Gastrocnemius medialis (tissue), 4 donors: ENCODE results near the gene ARMCX4. TPM values are rescaled to one million over a fixed set of nuclear protein-coding genes. Genes with fewer than 3 reads are reported as not detected.

ENCODE experiments used
- ATAC-seq, 2 donors: fragments of 150-250 bp; one replicate each; pipeline ENCODE4 v1.9.1; 2016
- DNase-seq, 2 donors: peaks; one replicate each; pipeline ENCODE4 v3.0.0-alpha.2; 2019
- H3K27ac ChIP-seq, 4 donors: fragments of 200-600 bp; sonication (generic); 1 replicate in 1 of 4; 2 replicates in 3 of 4; pipeline ENCODE4 v1.5.1; 2016 to 2018; ENCODE audit warnings: mild to moderate bottlenecking in 2 of 4, moderate library complexity in 1 of 4
- H3K27me3 ChIP-seq, 3 donors: fragments of 200-600 bp; sonication (generic) in 2 of 3; 1 replicate in 1 of 3; 2 replicates in 2 of 3; pipeline versions ENCODE4 v1.5.1 to v1.6.0; 2016 to 2019; ENCODE audit warnings: mild to moderate bottlenecking in 1 of 3, moderate library complexity in 1 of 3
- H3K36me3 ChIP-seq, 2 donors: fragments of 200-600 bp; sonication (generic) in 1 of 2; one replicate each; pipeline ENCODE4 v1.5.1; 2017 to 2018
- H3K4me1 ChIP-seq, 2 donors: fragments of 200-600 bp; sonication (generic) in 1 of 2; one replicate each; pipeline ENCODE4 v1.5.1; 2016 to 2017; ENCODE audit warnings: mild to moderate bottlenecking in 2 of 2
- H3K4me3 ChIP-seq, 4 donors: fragments of 200-600 bp; sonication (generic) in 3 of 4; 1 replicate in 1 of 4; 2 replicates in 3 of 4; pipeline ENCODE4 v1.5.1; 2016 to 2019; ENCODE audit warnings: mild to moderate bottlenecking in 2 of 4
- H3K9me3 ChIP-seq, 3 donors: fragments of 200-600 bp; sonication (generic) in 2 of 3; 1 replicate in 1 of 3; 2 replicates in 2 of 3; pipeline ENCODE4 v1.5.1; 2016 to 2019
- POLR2A ChIP-seq, 2 donors: fragments of 450-650 bp; IDR thresholded peaks; one replicate each; pipeline ENCODE4 v1.6.1; 2017; ENCODE audit warnings: antibody characterized with exemption in 2 of 2, mild to moderate bottlenecking in 2 of 2, moderate library complexity in 2 of 2
- in situ Hi-C, 4 donors: fragments of 200-750 bp; cut with MboI; loops; one replicate each; pipeline versions ENCODE4 v1.15.0 to v1.8.0; 2017; ENCODE audit warnings: low sequenced_read_pairs in 4 of 4
- intact Hi-C: fragments of 100-400 bp; cut with DNase I; formaldehyde crosslinking; loops from one replicate; pipeline ENCODE4 v1.15.1; 2023; ENCODE audit warnings: low total_unique reads
- total RNA-seq, 4 donors: library from RNA; depleted of rRNA; stranded (reverse); fragments of >200 nt; gene quantifications; one replicate each; pipeline versions ENCODE4 v1.1.0 to v1.2.3, GENCODE V29; 2016
- TF ChIP-seq, protein P1 (sequence below), 5 experiments: fragments of 450-650 bp in 3 of 5; fragments of 200-600 bp in 2 of 5; sonication (generic) in 2 of 5; IDR thresholded peaks in 4 of 5; conservative IDR thresholded peaks in 1 of 5; 1 replicate in 4 of 5; 2 replicates in 1 of 5; pipeline ENCODE4 v1.5.1; 2016 to 2019; ENCODE audit warnings: antibody characterized with exemption in 5 of 5, mild to moderate bottlenecking in 3 of 5, moderate library complexity in 3 of 5

ARMCX4 gene
- total RNA-seq, 4 donors from 2014 or later, result 0.44 to 3.0 (median 1.1) TPM

DNA sequence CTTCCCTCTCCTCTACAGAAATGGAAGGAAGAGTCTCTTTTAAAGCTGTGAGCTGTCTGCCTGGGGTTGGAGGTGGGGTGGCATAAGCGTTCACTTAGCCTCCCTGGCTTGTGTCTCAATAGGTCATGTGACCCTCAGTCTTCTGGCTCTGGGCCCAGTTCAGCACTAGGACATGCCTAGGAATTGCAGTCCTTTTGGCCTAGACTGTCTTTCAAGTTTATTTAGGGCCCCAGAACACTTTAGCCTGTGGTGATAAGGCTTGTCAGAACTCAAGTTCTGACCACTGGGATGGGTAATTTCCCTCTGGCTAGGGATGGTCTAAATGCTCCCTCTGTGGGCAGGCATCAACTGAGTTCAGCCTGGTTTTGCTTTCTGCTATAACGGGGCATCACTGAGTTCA lies 34.3 kb upstream of the ARMCX4 start:
- H3K4me1 ChIP-seq, result no peaks in the 10 kb centered on the region
- H3K9me3 ChIP-seq, result no peaks in the 10 kb centered on the region
- no peak overlapping the region for H3K27ac ChIP-seq
- no peak overlapping the region for H3K4me3 ChIP-seq
- H3K27me3 ChIP-seq, result no peaks in the 10 kb centered on the region
- no peak for DNase-seq
- in situ Hi-C loops, result no loop called here
- no peak for ATAC-seq
- TF ChIP-seq, protein P1, sequence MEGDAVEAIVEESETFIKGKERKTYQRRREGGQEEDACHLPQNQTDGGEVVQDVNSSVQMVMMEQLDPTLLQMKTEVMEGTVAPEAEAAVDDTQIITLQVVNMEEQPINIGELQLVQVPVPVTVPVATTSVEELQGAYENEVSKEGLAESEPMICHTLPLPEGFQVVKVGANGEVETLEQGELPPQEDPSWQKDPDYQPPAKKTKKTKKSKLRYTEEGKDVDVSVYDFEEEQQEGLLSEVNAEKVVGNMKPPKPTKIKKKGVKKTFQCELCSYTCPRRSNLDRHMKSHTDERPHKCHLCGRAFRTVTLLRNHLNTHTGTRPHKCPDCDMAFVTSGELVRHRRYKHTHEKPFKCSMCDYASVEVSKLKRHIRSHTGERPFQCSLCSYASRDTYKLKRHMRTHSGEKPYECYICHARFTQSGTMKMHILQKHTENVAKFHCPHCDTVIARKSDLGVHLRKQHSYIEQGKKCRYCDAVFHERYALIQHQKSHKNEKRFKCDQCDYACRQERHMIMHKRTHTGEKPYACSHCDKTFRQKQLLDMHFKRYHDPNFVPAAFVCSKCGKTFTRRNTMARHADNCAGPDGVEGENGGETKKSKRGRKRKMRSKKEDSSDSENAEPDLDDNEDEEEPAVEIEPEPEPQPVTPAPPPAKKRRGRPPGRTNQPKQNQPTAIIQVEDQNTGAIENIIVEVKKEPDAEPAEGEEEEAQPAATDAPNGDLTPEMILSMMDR (IDR thresholded peaks at IDR 0.05 in 4 of 5, conservative IDR thresholded peaks at IDR 0.05 in 1 of 5), result no peak
- TF ChIP-seq POLR2A (IDR thresholded peaks at IDR 0.05), result no peak
- intact Hi-C loops, result no loop called here
- no peaks in the 10 kb centered on the region for H3K36me3 ChIP-seq

DNA sequence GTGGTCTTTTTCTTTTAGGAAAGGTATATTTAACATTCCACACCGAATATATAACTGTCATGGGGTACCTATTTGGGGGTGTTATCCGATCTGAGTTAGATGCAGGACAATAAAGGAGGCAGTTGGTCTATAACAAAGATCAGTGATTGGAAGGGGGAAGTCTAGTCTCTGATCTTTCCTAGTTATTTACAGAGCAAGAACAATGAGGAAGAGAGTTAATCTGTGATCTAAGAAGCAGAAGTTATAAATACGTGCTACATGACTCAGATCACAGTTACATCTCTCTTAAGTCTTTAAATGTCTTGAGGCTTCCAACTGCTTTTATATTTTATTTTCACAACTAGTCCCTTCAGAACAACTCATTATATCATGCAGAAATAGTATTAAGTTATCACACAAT lies 33.2 kb upstream of the ARMCX4 start:
- DNase-seq, result no peak
- H3K27me3 ChIP-seq, result no peaks in the 10 kb centered on the region
- no peaks in the 10 kb centered on the region for H3K9me3 ChIP-seq
- H3K4me1 ChIP-seq, result no peaks in the 10 kb centered on the region
- no peak for ATAC-seq
- intact Hi-C loops (no loop called here), in situ Hi-C loops (no loop called here)
- no peak overlapping the region for H3K27ac ChIP-seq
- no peak overlapping the region for H3K4me3 ChIP-seq
- H3K36me3 ChIP-seq, result no peaks in the 10 kb centered on the region
- TF ChIP-seq POLR2A (IDR thresholded peaks at IDR 0.05), result no peak
- TF ChIP-seq, protein P1 (IDR thresholded peaks at IDR 0.05 in 4 of 5, conservative IDR thresholded peaks at IDR 0.05 in 1 of 5), result no peak

DNA sequence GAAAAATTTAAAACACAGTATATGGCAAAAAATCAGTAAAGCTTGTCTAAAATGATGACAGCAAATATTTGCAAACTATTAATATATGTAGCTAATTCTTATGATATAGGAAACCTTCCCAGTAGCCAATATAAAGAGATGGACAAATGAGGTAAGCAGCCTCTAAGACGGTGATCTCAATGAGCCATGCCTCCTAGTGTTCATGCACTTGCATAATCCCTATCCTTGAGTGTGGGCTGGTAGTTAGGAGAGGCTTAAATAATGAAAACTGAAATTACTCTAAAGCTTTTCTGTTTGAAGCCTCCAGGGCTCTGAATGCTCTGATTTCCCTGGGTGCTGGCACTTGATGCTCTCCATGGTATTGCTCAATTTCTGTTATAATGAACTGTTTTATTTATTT lies 24.6 kb upstream of the ARMCX4 start:
- TF ChIP-seq, protein P1 (IDR thresholded peaks at IDR 0.05 in 4 of 5, conservative IDR thresholded peaks at IDR 0.05 in 1 of 5), result no peak
- no peak for TF ChIP-seq POLR2A (IDR thresholded peaks at IDR 0.05)

DNA sequence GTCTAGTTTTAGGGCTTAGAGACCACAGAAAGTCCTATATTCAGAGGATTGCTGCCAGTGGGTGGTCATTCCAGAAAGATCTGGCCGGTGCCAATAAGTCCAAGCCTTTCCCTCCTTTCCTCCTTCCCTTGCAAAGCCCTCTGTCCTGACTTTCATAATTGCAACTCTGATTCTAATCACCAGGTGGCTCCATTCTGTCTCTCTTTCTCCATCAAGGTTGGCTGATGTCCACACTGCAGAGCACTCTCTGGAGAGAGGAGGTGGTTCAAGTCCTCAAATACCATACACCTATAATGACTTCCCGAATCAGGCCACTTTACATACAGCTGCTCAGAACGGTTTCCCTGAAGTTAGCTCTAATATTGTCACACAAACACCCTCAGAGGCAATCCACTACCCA lies 22.4 kb upstream of the ARMCX4 start:
- Histone ChIP-seq H3K36me3 (no peaks in the 10 kb centered on the region), H3K27me3 (no peaks in the 10 kb centered on the region), H3K9me3 (no peaks in the 10 kb centered on the region), H3K4me1 (no peaks in the 10 kb centered on the region), H3K4me3 (no peak overlapping the region), H3K27ac (no peak overlapping the region)
- in situ Hi-C loops, result no loop called here
- TF ChIP-seq POLR2A (IDR thresholded peaks at IDR 0.05), result no peak
- TF ChIP-seq, protein P1 (IDR thresholded peaks at IDR 0.05 in 4 of 5, conservative IDR thresholded peaks at IDR 0.05 in 1 of 5), result no peak
- DNase-seq, result no peak
- intact Hi-C loops, result no loop called here
- ATAC-seq, result peak in 1 of 2 donors; percentile 68

More for the DNA sequence above, 24.6 kb upstream of the ARMCX4 start:
- Histone ChIP-seq H3K27me3 (no peaks in the 10 kb centered on the region), H3K9me3 (no peaks in the 10 kb centered on the region), H3K27ac (no peak overlapping the region), H3K36me3 (no peaks in the 10 kb centered on the region), H3K4me1 (no peaks in the 10 kb centered on the region), H3K4me3 (no peak overlapping the region)
- intact Hi-C loops, result no loop called here
- DNase-seq (no peak), ATAC-seq (no peak)
- in situ Hi-C loops, result no loop called here

DNA sequence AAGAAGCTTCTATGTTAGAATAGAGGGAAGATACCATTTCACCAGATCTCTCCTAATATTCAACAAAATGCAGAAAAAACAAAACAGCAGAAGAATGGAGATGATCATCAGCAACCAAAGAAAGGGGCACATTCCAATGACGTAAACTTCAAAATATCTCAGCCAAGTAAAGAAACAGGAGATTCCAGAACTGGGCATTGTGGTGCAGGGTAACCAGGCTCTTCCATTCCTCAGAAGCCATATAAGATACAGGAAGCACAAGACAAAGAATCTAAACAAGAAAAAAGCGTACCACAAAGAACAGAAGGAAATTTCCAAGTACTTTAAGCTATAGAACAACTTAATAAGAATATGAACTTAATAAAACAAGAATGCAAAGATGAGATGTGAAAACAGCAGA lies 6.9 kb upstream of the ARMCX4 start:
- Histone ChIP-seq H3K4me1 (no peaks in the 10 kb centered on the region), H3K36me3 (no peaks in the 10 kb centered on the region), H3K4me3 (no peak overlapping the region), H3K27me3 (no peaks in the 10 kb centered on the region), H3K27ac (no peak overlapping the region), H3K9me3 (no peaks in the 10 kb centered on the region)
- DNase-seq, result no peak
- ATAC-seq, result no peak
- intact Hi-C loops, result no loop called here
- TF ChIP-seq, protein P1 (IDR thresholded peaks at IDR 0.05 in 4 of 5, conservative IDR thresholded peaks at IDR 0.05 in 1 of 5), result no peak
- no peak for TF ChIP-seq POLR2A (IDR thresholded peaks at IDR 0.05)
- in situ Hi-C loops, result no loop called here
